Natural killer cell (primary cell): ENCODE results near the gene PDIA6. TPM values are rescaled to one million over a fixed set of nuclear protein-coding genes. Genes with fewer than 3 reads are reported as not detected.
A peak's percentile ranks its signal among the peaks of the same experiment; 100 is the strongest.
"Not testable (repeated sequence)": the region's sequence is repeated elsewhere in the genome, so short reads cannot be mapped to it uniquely, and the experiment has no call there.

Source experiments
- ATAC-seq, 3 donors: fragments of 150-1000 bp in 2 of 3; fragments of 200-7000 bp in 1 of 3; cut with Tn5 transposase; 1 replicate in 1 of 3; 2 replicates in 2 of 3; pipeline ENCODE4 v1.10.0; 2021; ENCODE audit warnings: mild to moderate bottlenecking in 2 of 3, moderate library complexity in 2 of 3
- DNase-seq, 2 donors: peaks; one replicate each; pipeline versions ENCODE4 v3.0.0 to v3.0.0-alpha.2; 2013 to 2021; ENCODE audit warnings: mixed read lengths in 1 of 2
- H3K27ac ChIP-seq: one replicate; pipeline ENCODE4 v1.5.1; 2013; ENCODE audit warnings: mild to moderate bottlenecking, low read length
- H3K27me3 ChIP-seq: one replicate; pipeline ENCODE4 v1.6.1; 2013; ENCODE audit warnings: low read length; ENCODE audit not compliant: control insufficient read depth, insufficient read depth
- H3K36me3 ChIP-seq: one replicate; pipeline ENCODE4 v1.6.1; 2013; ENCODE audit warnings: low read length; ENCODE audit not compliant: control insufficient read depth, insufficient read depth
- H3K4me1 ChIP-seq: one replicate; pipeline ENCODE4 v1.6.1; 2013; ENCODE audit warnings: low read length; ENCODE audit not compliant: control insufficient read depth, insufficient read depth
- H3K4me3 ChIP-seq: one replicate; pipeline ENCODE4 v1.5.1; 2013; ENCODE audit warnings: low read length
- H3K9me3 ChIP-seq: one replicate; pipeline ENCODE4 v1.6.1; 2013; ENCODE audit warnings: low read length; ENCODE audit not compliant: control insufficient read depth, insufficient read depth
- H3K27ac Mint-ChIP-seq, 2 donors: one replicate each; pipeline ENCODE4 v1.8.0; 2022; ENCODE audit warnings: mild to moderate bottlenecking in 2 of 2, mixed read lengths in 2 of 2, moderate library complexity in 1 of 2
- H3K27me3 Mint-ChIP-seq, 2 donors: one replicate each; pipeline ENCODE4 v1.8.0; 2022; ENCODE audit warnings: low read depth in 2 of 2, mixed read lengths in 2 of 2
- H3K36me3 Mint-ChIP-seq: one replicate; pipeline ENCODE4 v1.8.0; 2022; ENCODE audit warnings: mixed read lengths
- H3K4me1 Mint-ChIP-seq, 2 donors: one replicate each; pipeline ENCODE4 v1.8.0; 2022; ENCODE audit warnings: mixed read lengths in 2 of 2
- H3K4me3 Mint-ChIP-seq: one replicate; pipeline ENCODE4 v1.8.0; 2022; ENCODE audit warnings: mild to moderate bottlenecking, moderate library complexity, mixed read lengths
- H3K9me3 Mint-ChIP-seq, 2 donors: one replicate each; pipeline ENCODE4 v1.8.0; 2022; ENCODE audit warnings: mixed read lengths in 2 of 2
- WGBS: methylation state at CpG from one replicate; pipeline ENCODE4 v1.1.7; 2013; ENCODE audit warnings: missing lambda C conversion rate; ENCODE audit not compliant: insufficient coverage; 5-methylcytosine and 5-hydroxymethylcytosine counted together
- intact Hi-C: fragments of 100-400 bp; cut with micrococcal nuclease; formaldehyde crosslinking; loops from one replicate; pipeline ENCODE4 v1.14.2; 2022
- total RNA-seq, 4 donors: library from RNA; stranded (reverse); fragments of 120-200 nt in 1 of 4; gene quantifications; one replicate each; pipeline versions ENCODE4 v1.2.3 to v1.2.4, GENCODE V29; 2013 to 2022
- TF ChIP-seq, protein P1 (sequence below): fragments of 200-600 bp; IDR thresholded peaks from one replicate; pipeline ENCODE4 v1.8.0; 2022; ENCODE audit warnings: antibody characterized with exemption

PDIA6 gene
- total RNA-seq, 3 donors from 2014 or later (not counting 1 experiment from before 2014, with no cell fraction given) = 57.4 to 81.2 (median 58.7) TPM

DNA sequence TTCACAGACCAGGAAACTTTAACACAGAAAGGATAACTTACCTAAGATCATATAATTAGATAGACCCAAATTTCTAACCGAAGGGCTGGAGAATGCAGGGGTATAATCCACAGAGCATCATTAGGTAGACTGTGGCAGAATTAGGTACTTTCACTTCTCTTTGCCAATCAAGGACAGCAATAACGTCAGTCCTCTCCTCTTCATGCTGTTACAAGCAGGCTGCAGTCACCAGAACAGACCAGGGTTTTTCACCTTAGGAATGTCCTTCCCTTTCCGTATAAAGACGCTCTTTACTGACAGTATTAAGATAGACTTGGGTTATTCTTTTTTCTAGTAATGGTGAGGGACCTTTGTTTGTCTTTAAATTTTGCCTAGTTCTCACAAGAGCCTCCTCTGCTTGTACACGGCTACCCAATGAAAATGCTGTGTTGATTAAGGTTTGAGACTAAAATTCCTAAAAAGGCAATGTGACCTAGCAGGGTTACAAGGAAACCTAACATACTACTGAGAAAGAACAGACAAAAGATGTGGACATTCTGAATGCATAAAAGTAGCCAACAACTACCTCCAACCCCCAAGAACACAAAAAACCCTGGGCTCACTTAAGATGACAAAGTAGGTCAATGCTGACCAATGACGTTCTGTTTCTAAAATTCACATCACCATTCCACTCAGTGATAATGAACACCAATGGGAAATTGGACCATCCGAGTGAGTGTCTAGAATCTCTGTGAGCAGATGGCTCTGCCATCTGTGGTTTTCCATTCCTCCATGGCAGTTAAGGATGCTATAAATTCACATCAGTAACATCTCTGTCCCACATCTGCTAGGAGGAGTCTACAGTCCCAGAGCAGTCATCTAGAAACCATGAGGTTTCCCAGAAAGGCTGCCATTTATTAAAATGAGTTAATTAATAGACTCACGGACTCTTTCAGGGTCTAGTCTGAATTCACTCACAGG, 2.1 kb downstream of the PDIA6 start:
- DNase-seq (peak in 1 of 2 donors; percentile 54), ATAC-seq (no peak)
- peaks cover 35 to 44% of the 10 kb centered on the region in 2 donors for H3K4me1 Mint-ChIP-seq
- TF ChIP-seq, protein P1, sequence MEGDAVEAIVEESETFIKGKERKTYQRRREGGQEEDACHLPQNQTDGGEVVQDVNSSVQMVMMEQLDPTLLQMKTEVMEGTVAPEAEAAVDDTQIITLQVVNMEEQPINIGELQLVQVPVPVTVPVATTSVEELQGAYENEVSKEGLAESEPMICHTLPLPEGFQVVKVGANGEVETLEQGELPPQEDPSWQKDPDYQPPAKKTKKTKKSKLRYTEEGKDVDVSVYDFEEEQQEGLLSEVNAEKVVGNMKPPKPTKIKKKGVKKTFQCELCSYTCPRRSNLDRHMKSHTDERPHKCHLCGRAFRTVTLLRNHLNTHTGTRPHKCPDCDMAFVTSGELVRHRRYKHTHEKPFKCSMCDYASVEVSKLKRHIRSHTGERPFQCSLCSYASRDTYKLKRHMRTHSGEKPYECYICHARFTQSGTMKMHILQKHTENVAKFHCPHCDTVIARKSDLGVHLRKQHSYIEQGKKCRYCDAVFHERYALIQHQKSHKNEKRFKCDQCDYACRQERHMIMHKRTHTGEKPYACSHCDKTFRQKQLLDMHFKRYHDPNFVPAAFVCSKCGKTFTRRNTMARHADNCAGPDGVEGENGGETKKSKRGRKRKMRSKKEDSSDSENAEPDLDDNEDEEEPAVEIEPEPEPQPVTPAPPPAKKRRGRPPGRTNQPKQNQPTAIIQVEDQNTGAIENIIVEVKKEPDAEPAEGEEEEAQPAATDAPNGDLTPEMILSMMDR = no peak
- no peaks in the 10 kb centered on the region for H3K27me3 Mint-ChIP-seq
- H3K9me3 ChIP-seq = no peaks in the 10 kb centered on the region
- no peak overlapping the region for H3K4me3 ChIP-seq
- no peaks in the 10 kb centered on the region for H3K27me3 ChIP-seq
- H3K27ac ChIP-seq = peak overlapping the region; percentile 46
- no peaks in the 10 kb centered on the region for H3K9me3 Mint-ChIP-seq
- no peaks in the 10 kb centered on the region for H3K36me3 Mint-ChIP-seq
- intact Hi-C loops = no loop called here
- H3K36me3 ChIP-seq = peaks cover 2% of the 10 kb centered on the region
- H3K4me3 Mint-ChIP-seq = peak overlapping the region; percentile 91
- peak overlapping the region; percentile 69 to 82 for H3K27ac Mint-ChIP-seq
- peaks cover 26% of the 10 kb centered on the region for H3K4me1 ChIP-seq
- WGBS = 41% methylated on average over 4 of the region's 8 CpGs

DNA sequence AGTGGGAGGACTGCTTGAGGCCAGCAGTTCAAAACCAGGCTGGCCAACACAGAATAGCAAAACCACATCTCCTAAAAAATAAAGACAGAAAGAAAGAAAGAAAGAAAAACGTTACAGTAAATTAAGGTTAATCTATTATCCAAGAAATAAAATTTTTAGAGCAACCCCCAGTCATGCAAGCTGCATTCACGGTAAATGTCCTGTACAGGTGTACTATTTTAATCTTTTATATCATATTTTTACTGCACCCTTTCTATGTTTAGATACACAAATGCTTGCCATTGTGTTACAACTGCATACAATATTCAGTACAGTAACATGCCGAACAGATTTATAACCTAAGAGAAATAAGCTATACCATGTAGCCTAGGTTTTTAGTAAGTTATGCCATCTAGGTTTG, 6.0 kb downstream of the PDIA6 start:
- Histone ChIP-seq H3K9me3 (no peaks in the 10 kb centered on the region), H3K27me3 (no peaks in the 10 kb centered on the region), H3K4me1 (peaks cover 17% of the 10 kb centered on the region), H3K4me3 (no peak overlapping the region), H3K36me3 (peaks cover 8% of the 10 kb centered on the region), H3K27ac (no peak overlapping the region)
- DNase-seq = no peak
- no peak overlapping the region for H3K4me3 Mint-ChIP-seq
- intact Hi-C loops = no loop called here
- H3K27me3 Mint-ChIP-seq = no peaks in the 10 kb centered on the region
- H3K9me3 Mint-ChIP-seq = no peaks in the 10 kb centered on the region
- ATAC-seq = no peak
- H3K4me1 Mint-ChIP-seq = peaks cover 42 to 49% of the 10 kb centered on the region in 2 donors
- 85% methylated on average over 1 of the region's 3 CpGs for WGBS
- TF ChIP-seq, protein P1 = no peak
- no peaks in the 10 kb centered on the region for H3K36me3 Mint-ChIP-seq
- H3K27ac Mint-ChIP-seq = peak overlapping the region in 1 of 2 donors; percentile 32

- Histone ChIP-seq H3K4me1 (peaks cover 11% of the 10 kb centered on the region), H3K36me3 (peaks cover 13% of the 10 kb centered on the region)
- Mint-ChIP-seq H3K4me1 (peaks cover 37 to 43% of the 10 kb centered on the region in 2 donors), H3K27ac (peak overlapping the region in 1 of 2 donors; percentile 32)
- H3K36me3 Mint-ChIP-seq, H3K4me3 ChIP-seq, H3K4me3 Mint-ChIP-seq, H3K9me3 Mint-ChIP-seq, DNase-seq, H3K27me3 ChIP-seq, H3K27ac ChIP-seq, ATAC-seq, intact Hi-C loops, H3K9me3 ChIP-seq, H3K27me3 Mint-ChIP-seq: not testable (repeated sequence)
- 99% methylated on average over 5 of the region's 6 CpGs for WGBS
These were observed 6.6 kb downstream of the PDIA6 start for GRCh38 chr2:10805990-10806389.

GRCh38 chr2:10802657-10803056, 9.9 kb downstream of the PDIA6 start:
- Mint-ChIP-seq H3K4me1 (peaks cover 28 to 36% of the 10 kb centered on the region in 2 donors), H3K27ac (peak overlapping the region; percentile 2 to 44), H3K27me3 (no peaks in the 10 kb centered on the region)

More at GRCh38 chr2:10802657-10803056, 9.9 kb downstream of the PDIA6 start:
- no peak overlapping the region for H3K4me3 Mint-ChIP-seq
- Histone ChIP-seq H3K9me3 (no peaks in the 10 kb centered on the region), H3K4me1 (peaks cover 3% of the 10 kb centered on the region), H3K36me3 (peaks cover 22% of the 10 kb centered on the region), H3K27me3 (no peaks in the 10 kb centered on the region), H3K27ac (no peak overlapping the region), H3K4me3 (no peak overlapping the region)
- no peaks in the 10 kb centered on the region for H3K9me3 Mint-ChIP-seq
- ATAC-seq (no peak), DNase-seq (no peak)
- intact Hi-C loops = no loop called here
- TF ChIP-seq, protein P1 = no peak
- 96% methylated on average over 7 of the region's 8 CpGs for WGBS
- H3K36me3 Mint-ChIP-seq = peaks cover 12% of the 10 kb centered on the region
